ENCODE results near the gene KCNE4.

The KCNE4 gene

DNA sequence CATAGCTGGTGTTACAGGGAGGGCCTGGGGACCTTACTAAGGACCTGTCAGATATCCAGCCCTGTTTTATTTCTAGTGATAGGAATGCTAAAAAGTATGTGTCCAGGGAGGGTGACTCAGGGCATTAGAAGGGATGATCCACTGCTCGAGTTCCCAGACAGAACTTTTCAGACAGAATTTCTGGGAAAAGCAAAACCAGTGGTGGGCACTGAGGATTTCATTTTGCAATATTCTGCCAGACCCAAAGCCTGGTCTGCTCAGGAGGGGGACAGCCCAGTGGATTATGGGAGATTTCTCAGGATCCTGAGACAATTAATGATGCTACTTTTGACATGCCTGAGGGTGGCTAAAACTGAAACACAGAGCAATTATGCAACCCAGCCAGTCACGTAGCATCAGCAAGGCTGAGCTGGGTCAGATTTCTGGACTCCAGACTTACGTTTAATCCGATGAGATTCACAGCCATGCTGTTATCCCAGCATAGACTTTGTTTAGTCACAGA is 4.7 kb upstream of the KCNE4 start:
- Mint-ChIP-seq H3K27ac (no peak overlapping the region), H3K9me3 (no peaks in the 10 kb centered on the region), H3K27me3 (peaks cover 14% of the 10 kb centered on the region), H3K4me3 (no peak overlapping the region), H3K4me1 (peaks cover 6% of the 10 kb centered on the region)
- no peak for ATAC-seq
- DNase-seq = no peak

DNA sequence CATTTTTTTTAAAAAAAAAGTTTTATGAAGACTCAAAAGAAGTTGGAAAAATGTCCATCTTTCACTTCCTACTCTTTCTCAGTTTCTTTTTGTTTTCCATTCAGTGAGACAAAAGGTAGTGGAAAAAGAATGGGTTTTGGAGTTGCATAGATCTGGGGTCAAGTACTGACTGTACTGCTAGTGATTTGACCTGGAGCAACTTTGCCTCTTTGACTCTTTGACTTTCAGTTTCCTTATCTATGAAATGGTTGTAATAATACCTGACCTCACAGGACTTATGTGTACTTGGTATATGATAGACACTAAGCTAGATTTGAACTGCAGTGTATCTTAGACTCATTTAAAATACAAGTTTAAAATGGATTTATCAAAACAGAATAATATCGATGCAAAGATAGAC is 3.5 kb upstream of the KCNE4 start:
- H3K27ac Mint-ChIP-seq = no peak overlapping the region
- peaks cover 1% of the 10 kb centered on the region for H3K4me1 Mint-ChIP-seq
- no peak for DNase-seq
- no peak overlapping the region for H3K4me3 Mint-ChIP-seq
- H3K27me3 Mint-ChIP-seq = peaks cover 14% of the 10 kb centered on the region
- ATAC-seq = no peak
- no peaks in the 10 kb centered on the region for H3K9me3 Mint-ChIP-seq

DNA sequence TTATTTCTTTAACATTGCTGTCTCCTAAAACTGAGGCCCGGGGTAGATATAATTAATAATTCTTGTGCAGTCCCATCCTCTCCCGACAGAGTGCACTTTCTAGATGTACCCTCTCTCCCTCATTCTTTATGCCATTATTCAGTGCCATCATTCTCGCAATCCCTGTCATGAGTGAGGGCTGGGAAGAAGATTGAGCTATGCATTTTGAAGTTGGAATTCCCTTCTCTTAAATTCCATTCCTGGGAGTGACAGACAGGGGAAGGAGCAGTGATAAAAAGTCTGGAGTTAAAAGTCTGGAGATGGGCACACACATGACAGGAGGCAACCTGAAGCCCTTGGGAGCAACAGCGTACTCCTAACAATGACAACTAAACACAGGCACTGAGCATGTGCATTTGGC is 2.6 kb upstream of the KCNE4 start:
- no peaks in the 10 kb centered on the region for H3K4me1 Mint-ChIP-seq
- ATAC-seq (no peak), DNase-seq (no peak)
- no peak overlapping the region for H3K27ac Mint-ChIP-seq
- H3K9me3 Mint-ChIP-seq = no peaks in the 10 kb centered on the region
- no peak overlapping the region for H3K4me3 Mint-ChIP-seq
- H3K27me3 Mint-ChIP-seq = peaks cover 14% of the 10 kb centered on the region

- DNase-seq (no peak), ATAC-seq (no peak)
- no peaks in the 10 kb centered on the region for H3K4me1 Mint-ChIP-seq
- H3K27me3 Mint-ChIP-seq = peaks cover 14% of the 10 kb centered on the region
- H3K27ac Mint-ChIP-seq = no peak overlapping the region
- no peaks in the 10 kb centered on the region for H3K9me3 Mint-ChIP-seq
- H3K4me3 Mint-ChIP-seq = no peak overlapping the region
These were observed 1.8 kb upstream of the KCNE4 start for GRCh38 chr2:223050188-223050587.

- Mint-ChIP-seq H3K4me1 (no peaks in the 10 kb centered on the region), H3K4me3 (no peak overlapping the region), H3K27ac (no peak overlapping the region), H3K9me3 (no peaks in the 10 kb centered on the region), H3K27me3 (peaks cover 19% of the 10 kb centered on the region)
- no peak for ATAC-seq
- no peak for DNase-seq
These were observed 988 bp upstream of the KCNE4 start for GRCh38 chr2:223050900-223051504.

GRCh38 chr2:223052548-223053483 is 826 bp downstream of the KCNE4 start:
- Mint-ChIP-seq H3K27ac (no peak overlapping the region), H3K4me1 (no peaks in the 10 kb centered on the region), H3K27me3 (peaks cover 33% of the 10 kb centered on the region), H3K9me3 (no peaks in the 10 kb centered on the region), H3K4me3 (no peak overlapping the region)
- ATAC-seq (no peak), DNase-seq (no peak)

DNA sequence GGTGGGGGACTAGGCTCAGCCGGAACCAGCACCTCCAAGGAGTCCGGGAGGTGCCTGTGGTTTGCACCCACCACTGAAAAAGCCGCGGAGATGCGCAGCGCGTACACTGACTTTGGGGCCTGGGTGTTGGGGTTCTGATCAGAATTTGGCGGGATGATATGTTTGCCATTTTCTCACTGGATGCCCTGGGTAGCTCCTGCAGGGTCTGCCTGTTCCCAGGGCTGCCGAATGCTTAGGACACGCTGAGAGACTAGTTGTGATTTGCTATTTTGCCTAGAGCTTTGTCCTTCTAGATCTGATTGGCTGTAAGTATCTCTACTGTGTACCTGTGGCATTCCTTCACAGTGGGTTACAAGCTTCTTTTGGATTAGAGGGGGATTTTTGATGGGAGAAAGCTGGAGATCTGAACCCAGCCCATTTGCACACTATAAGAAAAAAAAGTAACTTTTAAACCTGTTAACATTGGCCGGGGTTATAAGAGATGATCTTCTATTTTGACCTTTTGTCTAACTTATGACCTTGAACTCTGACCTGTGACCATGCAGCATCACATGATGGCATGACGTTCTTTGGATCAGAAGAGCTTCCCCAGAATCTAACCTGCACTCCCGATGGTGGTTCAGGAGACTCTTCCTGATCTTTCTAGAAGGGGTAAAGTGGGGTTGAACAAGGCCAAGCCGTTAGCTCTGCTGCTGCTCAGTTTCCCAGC is 1.6 kb downstream of the KCNE4 start:
- Mint-ChIP-seq H3K9me3 (no peaks in the 10 kb centered on the region), H3K27me3 (peaks cover 33% of the 10 kb centered on the region), H3K4me1 (no peaks in the 10 kb centered on the region), H3K27ac (no peak overlapping the region), H3K4me3 (no peak overlapping the region)
- ATAC-seq (no peak), DNase-seq (no peak)

GRCh38 chr2:223054193-223054781 is 2.3 kb downstream of the KCNE4 start:
- H3K9me3 Mint-ChIP-seq = no peaks in the 10 kb centered on the region
- DNase-seq (no peak), ATAC-seq (no peak)
- H3K27ac Mint-ChIP-seq = no peak overlapping the region
- H3K27me3 Mint-ChIP-seq = peaks cover 33% of the 10 kb centered on the region
- no peak overlapping the region for H3K4me3 Mint-ChIP-seq
- H3K4me1 Mint-ChIP-seq = no peaks in the 10 kb centered on the region

GRCh38 chr2:223055140-223055539 is 3.1 kb downstream of the KCNE4 start:
- Mint-ChIP-seq H3K4me3 (no peak overlapping the region), H3K27ac (no peak overlapping the region), H3K27me3 (peaks cover 32% of the 10 kb centered on the region), H3K4me1 (no peaks in the 10 kb centered on the region), H3K9me3 (no peaks in the 10 kb centered on the region)
- no peak for ATAC-seq
- no peak for DNase-seq

- H3K4me3 Mint-ChIP-seq = no peak overlapping the region
- no peaks in the 10 kb centered on the region for H3K4me1 Mint-ChIP-seq
- peaks cover 32% of the 10 kb centered on the region for H3K27me3 Mint-ChIP-seq
- DNase-seq (no peak), ATAC-seq (no peak)
- no peak overlapping the region for H3K27ac Mint-ChIP-seq
- H3K9me3 Mint-ChIP-seq = no peaks in the 10 kb centered on the region
These were observed 3.8 kb downstream of the KCNE4 start for GRCh38 chr2:223055836-223056235.

GRCh38 chr2:223056701-223057418 is 4.9 kb downstream of the KCNE4 start:
- Mint-ChIP-seq H3K4me1 (no peaks in the 10 kb centered on the region), H3K9me3 (no peaks in the 10 kb centered on the region), H3K27ac (no peak overlapping the region), H3K4me3 (no peak overlapping the region), H3K27me3 (peaks cover 28% of the 10 kb centered on the region)
- no peak for ATAC-seq
- no peak for DNase-seq

DNA sequence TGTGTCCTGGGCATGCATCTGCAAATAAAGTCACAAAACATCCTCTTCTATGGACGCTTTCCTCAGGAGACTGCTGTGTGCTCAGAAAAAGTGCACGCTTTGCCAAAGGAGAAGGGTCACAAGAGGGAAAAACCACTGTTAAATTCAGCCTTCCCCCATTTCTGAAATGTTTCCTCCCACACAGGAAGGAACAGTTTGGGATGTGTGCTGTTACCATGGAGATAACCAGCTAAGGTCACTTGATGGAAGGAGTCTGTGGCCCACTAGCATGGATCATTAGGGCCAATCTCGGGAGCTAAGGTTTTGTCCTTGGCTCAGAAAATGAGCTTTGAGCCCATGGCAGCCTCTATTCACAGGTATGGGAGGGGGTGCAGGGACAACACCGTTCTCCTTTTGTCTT is 5.6 kb downstream of the KCNE4 start:
- DNase-seq = no peak
- H3K4me1 Mint-ChIP-seq = no peaks in the 10 kb centered on the region
- H3K27me3 Mint-ChIP-seq = peaks cover 28% of the 10 kb centered on the region

GRCh38 chr2:223058952-223059716 is 7.1 kb downstream of the KCNE4 start:
- Mint-ChIP-seq H3K4me1 (no peaks in the 10 kb centered on the region), H3K9me3 (no peaks in the 10 kb centered on the region), H3K27ac (no peak overlapping the region), H3K4me3 (no peak overlapping the region), H3K27me3 (peaks cover 28% of the 10 kb centered on the region)
- DNase-seq = no peak
- no peak for ATAC-seq

More for the DNA sequence above, 5.6 kb downstream of the KCNE4 start:
- no peaks in the 10 kb centered on the region for H3K9me3 Mint-ChIP-seq
- ATAC-seq = no peak
- H3K4me3 Mint-ChIP-seq = no peak overlapping the region
- H3K27ac Mint-ChIP-seq = no peak overlapping the region

GRCh38 chr2:223060201-223060825 is 8.3 kb downstream of the KCNE4 start:
- no peak overlapping the region for H3K27ac Mint-ChIP-seq
- DNase-seq = no peak
- no peaks in the 10 kb centered on the region for H3K4me1 Mint-ChIP-seq
- H3K4me3 Mint-ChIP-seq = no peak overlapping the region
- H3K27me3 Mint-ChIP-seq = peaks cover 28% of the 10 kb centered on the region
- H3K9me3 Mint-ChIP-seq = no peaks in the 10 kb centered on the region
- no peak for ATAC-seq
